Stomach (tissue), 9 donors: ENCODE data around the gene PTPRD. TPM values are rescaled to one million over a fixed set of nuclear protein-coding genes. Genes with fewer than 3 reads are reported as not detected.

ENCODE experiments used
- DNase-seq, 2 donors: peaks; one replicate each; pipeline versions ENCODE4 v3.0.0 to v3.0.0-alpha.2; 2013 to 2019
- H3K27ac ChIP-seq, 5 donors: fragments of 200-600 bp in 4 of 5; sonication (generic) in 4 of 5; one replicate each; pipeline ENCODE4 v1.5.1; 2013 to 2019; ENCODE audit warnings: mild to moderate bottlenecking in 1 of 5, moderate library complexity in 1 of 5
- H3K27me3 ChIP-seq, 3 donors: fragments of 200-600 bp; sonication (generic); one replicate each; pipeline ENCODE4 v1.5.1; 2017 to 2019; ENCODE audit warnings: mixed run types in 1 of 3
- H3K36me3 ChIP-seq, 4 donors: fragments of 200-600 bp; sonication (generic); 1 replicate in 3 of 4; 2 replicates in 1 of 4; pipeline ENCODE4 v1.5.1; 2016 to 2019
- H3K4me1 ChIP-seq, 4 donors: fragments of 200-600 bp; sonication (generic); one replicate each; pipeline ENCODE4 v1.5.1; 2016 to 2019
- H3K4me3 ChIP-seq, 4 donors: fragments of 200-600 bp; sonication (generic) in 3 of 4; one replicate each; pipeline ENCODE4 v1.5.1; 2016 to 2019; ENCODE audit warnings: mild to moderate bottlenecking in 1 of 4
- H3K9me3 ChIP-seq, 4 donors: fragments of 200-600 bp; sonication (generic); one replicate each; pipeline ENCODE4 v1.5.1; 2016 to 2019
- EP300 ChIP-seq: sonication (generic); formaldehyde crosslinking; IDR thresholded peaks from one replicate; pipeline ENCODE4 v1.6.1; 2017; ENCODE audit warnings: antibody characterized with exemption
- POLR2A ChIP-seq, 4 donors: fragments of 450-650 bp; IDR thresholded peaks; one replicate each; pipeline ENCODE4 v1.6.1; 2016; ENCODE audit warnings: antibody characterized with exemption in 4 of 4, control low read depth in 2 of 4, mild to moderate bottlenecking in 1 of 4, moderate library complexity in 1 of 4
- POLR2AphosphoS5 ChIP-seq, 3 donors: sonication (generic); formaldehyde crosslinking; IDR thresholded peaks; one replicate each; pipeline ENCODE4 v1.6.1; 2016; ENCODE audit warnings: antibody characterized with exemption in 3 of 3
- WGBS, 5 donors: extraction: QIAGEN DNeasy Blood & Tissue Kit in 3 of 5; methylation state at CpG; one replicate each; pipeline versions ENCODE4 v1.1.5 to v1.1.7; 2013 to 2018; 5-methylcytosine and 5-hydroxymethylcytosine counted together
- intact Hi-C: fragments of 100-400 bp; cut with DNase I; formaldehyde crosslinking; loops from one replicate; pipeline ENCODE4 v1.15.1; 2023; ENCODE audit warnings: low total_unique reads
- polyA plus RNA-seq, 3 donors: library from polyadenylated mRNA; stranded (reverse); fragments of 200-250 nt; gene quantifications; one replicate each; pipeline ENCODE4 v1.2.3, GENCODE V29; 2013
- total RNA-seq, 5 donors: library from RNA; depleted of rRNA; stranded (reverse); fragments of >200 nt; gene quantifications; one replicate each; pipeline versions ENCODE4 v1.1.0 to v1.2.3, GENCODE V29; 2014 to 2016
- TF ChIP-seq, protein P1 (sequence below), 7 experiments: fragments of 450-650 bp in 4 of 7; fragments of 200-600 bp in 3 of 7; sonication (generic) in 3 of 7; IDR thresholded peaks; one replicate each; pipeline ENCODE4 v1.5.1; 2016 to 2019; ENCODE audit warnings: antibody characterized with exemption in 7 of 7, control low read depth in 2 of 7, mild to moderate bottlenecking in 1 of 7
- donor health status: healthy with polysubstance abuse.
- donor health status: Bipolar disorder and iron deficiency.
- donor health status: healthy.

The PTPRD gene
- total and polyA plus RNA-seq, 8 donors: 0.12 to 53.1 (median 1.2) TPM

DNA sequence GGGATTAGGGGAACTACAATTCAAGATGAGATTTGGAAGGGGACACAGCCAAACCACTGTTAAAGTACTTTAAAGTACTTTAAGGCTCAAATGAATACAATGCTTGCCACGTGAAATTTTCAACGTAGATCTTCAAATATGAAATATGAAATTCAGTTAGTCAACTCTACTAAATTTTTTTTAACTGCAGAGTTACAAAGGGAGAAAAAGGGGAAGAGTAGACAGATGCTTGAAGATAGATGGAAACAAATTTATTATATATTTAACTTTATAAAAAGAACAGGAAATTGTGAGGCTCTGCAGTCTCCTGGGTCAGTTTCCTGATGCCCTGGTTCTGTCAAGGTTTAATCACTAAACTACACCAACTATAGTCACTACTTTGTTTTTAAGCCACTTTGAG, 2027.8 kb downstream of the PTPRD start:
- WGBS, 5 donors: 71 to 82% (median 76%) methylated on average over 2 of the region's 2 CpGs
- H3K27ac ChIP-seq: no peak overlapping the region
- TF ChIP-seq, protein P1, sequence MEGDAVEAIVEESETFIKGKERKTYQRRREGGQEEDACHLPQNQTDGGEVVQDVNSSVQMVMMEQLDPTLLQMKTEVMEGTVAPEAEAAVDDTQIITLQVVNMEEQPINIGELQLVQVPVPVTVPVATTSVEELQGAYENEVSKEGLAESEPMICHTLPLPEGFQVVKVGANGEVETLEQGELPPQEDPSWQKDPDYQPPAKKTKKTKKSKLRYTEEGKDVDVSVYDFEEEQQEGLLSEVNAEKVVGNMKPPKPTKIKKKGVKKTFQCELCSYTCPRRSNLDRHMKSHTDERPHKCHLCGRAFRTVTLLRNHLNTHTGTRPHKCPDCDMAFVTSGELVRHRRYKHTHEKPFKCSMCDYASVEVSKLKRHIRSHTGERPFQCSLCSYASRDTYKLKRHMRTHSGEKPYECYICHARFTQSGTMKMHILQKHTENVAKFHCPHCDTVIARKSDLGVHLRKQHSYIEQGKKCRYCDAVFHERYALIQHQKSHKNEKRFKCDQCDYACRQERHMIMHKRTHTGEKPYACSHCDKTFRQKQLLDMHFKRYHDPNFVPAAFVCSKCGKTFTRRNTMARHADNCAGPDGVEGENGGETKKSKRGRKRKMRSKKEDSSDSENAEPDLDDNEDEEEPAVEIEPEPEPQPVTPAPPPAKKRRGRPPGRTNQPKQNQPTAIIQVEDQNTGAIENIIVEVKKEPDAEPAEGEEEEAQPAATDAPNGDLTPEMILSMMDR (IDR thresholded peaks at IDR 0.05): no peak
- TF ChIP-seq POLR2A (IDR thresholded peaks at IDR 0.05) (no peak), EP300 (no peak), POLR2AphosphoS5 (IDR thresholded peaks at IDR 0.05) (no peak)
- no peaks in the 10 kb centered on the region for H3K27me3 ChIP-seq
- intact Hi-C loops: no loop called here
- H3K4me1 ChIP-seq: no peaks in the 10 kb centered on the region
- no peaks in the 10 kb centered on the region for H3K9me3 ChIP-seq
- no peak for DNase-seq
- no peak overlapping the region for H3K4me3 ChIP-seq
- no peaks in the 10 kb centered on the region for H3K36me3 ChIP-seq

DNA sequence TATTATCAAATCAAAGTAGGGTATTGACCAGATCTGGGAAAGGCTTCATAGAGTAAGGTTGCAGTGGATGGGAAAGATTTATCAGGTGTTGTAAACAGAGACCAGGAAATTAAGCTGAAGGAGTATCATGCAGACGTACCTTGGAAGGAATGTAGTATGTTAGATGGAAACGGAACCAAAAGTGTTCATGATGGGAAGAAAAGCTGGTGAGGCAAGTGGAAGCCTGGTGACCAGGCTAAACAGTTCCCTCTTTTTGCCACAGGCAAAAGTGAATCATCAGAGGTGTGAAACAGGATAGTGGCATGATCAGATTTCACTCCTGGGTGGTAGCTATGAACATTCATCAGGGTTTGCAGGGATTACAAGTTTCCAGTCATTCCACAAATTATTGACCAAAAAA, 2033.1 kb downstream of the PTPRD start:
- Histone ChIP-seq H3K27ac (no peak overlapping the region), H3K36me3 (no peaks in the 10 kb centered on the region), H3K27me3 (no peaks in the 10 kb centered on the region), H3K4me1 (no peaks in the 10 kb centered on the region), H3K9me3 (no peaks in the 10 kb centered on the region), H3K4me3 (no peak overlapping the region)
- intact Hi-C loops: no loop called here
- TF ChIP-seq, protein P1 (IDR thresholded peaks at IDR 0.05): no peak
- TF ChIP-seq POLR2AphosphoS5 (IDR thresholded peaks at IDR 0.05): no peak
- TF ChIP-seq EP300: no peak
- TF ChIP-seq POLR2A (IDR thresholded peaks at IDR 0.05): no peak
- WGBS, 5 donors: 58 to 85% (median 80%) methylated on average over 2 of the region's 2 CpGs
- DNase-seq: no peak

DNA sequence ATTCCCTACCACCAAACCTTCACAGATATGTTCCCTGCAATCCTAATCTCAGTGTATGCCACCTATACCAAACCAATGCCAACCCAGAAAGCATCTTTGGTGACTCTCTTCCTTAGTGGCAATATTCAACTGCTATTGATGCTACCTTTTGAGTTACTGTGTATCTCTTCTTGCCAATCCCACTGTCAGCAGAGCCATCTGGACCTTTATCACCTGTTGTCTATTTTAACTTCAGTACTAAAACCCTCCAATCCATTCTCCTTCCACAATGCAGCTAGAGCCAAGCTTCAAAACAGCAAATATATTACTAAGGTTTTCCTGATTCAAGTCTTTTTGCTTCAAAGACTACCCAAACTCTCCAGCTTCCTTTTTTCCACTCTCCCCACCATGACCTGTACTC, 2036.1 kb downstream of the PTPRD start:
- no peaks in the 10 kb centered on the region for H3K27me3 ChIP-seq
- TF ChIP-seq EP300: no peak
- no peak for TF ChIP-seq POLR2AphosphoS5 (IDR thresholded peaks at IDR 0.05)
- TF ChIP-seq POLR2A (IDR thresholded peaks at IDR 0.05): no peak
- TF ChIP-seq, protein P1 (IDR thresholded peaks at IDR 0.05): no peak
- no peak overlapping the region for H3K27ac ChIP-seq
- intact Hi-C loops: no loop called here
- no peaks in the 10 kb centered on the region for H3K36me3 ChIP-seq
- DNase-seq: no peak
- no peaks in the 10 kb centered on the region for H3K9me3 ChIP-seq
- H3K4me3 ChIP-seq: no peak overlapping the region
- H3K4me1 ChIP-seq: no peaks in the 10 kb centered on the region

DNA sequence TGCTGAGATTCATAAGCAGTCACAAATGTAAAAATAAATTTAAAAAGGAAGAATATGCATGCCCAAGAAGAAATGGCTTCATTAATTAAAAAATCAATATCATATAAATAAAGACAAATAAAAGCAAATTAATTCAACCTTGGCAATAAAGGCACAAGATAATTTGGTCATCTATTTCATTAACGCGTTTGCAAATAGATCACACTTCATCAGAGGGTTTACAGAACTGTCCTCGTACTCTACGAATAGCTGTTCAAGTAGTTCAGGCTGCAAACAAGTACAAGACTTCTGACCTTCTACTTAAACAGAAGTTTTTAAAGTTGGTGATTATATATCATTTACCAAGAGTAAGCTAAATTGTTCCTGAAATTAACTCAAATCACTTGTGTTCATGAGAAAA, 2038.0 kb downstream of the PTPRD start:
- no peak for TF ChIP-seq EP300
- no peak for TF ChIP-seq POLR2A (IDR thresholded peaks at IDR 0.05)
- TF ChIP-seq POLR2AphosphoS5 (IDR thresholded peaks at IDR 0.05): no peak
- TF ChIP-seq, protein P1 (IDR thresholded peaks at IDR 0.05): no peak
- no peaks in the 10 kb centered on the region for H3K27me3 ChIP-seq
- no peaks in the 10 kb centered on the region for H3K9me3 ChIP-seq
- no peaks in the 10 kb centered on the region for H3K36me3 ChIP-seq
- H3K4me1 ChIP-seq: no peaks in the 10 kb centered on the region
- no peak overlapping the region for H3K27ac ChIP-seq
- WGBS, 5 donors: 90 to 99% (median 96%) methylated on average over 4 of the region's 4 CpGs
- intact Hi-C loops: no loop called here
- H3K4me3 ChIP-seq: no peak overlapping the region
- no peak for DNase-seq

DNA sequence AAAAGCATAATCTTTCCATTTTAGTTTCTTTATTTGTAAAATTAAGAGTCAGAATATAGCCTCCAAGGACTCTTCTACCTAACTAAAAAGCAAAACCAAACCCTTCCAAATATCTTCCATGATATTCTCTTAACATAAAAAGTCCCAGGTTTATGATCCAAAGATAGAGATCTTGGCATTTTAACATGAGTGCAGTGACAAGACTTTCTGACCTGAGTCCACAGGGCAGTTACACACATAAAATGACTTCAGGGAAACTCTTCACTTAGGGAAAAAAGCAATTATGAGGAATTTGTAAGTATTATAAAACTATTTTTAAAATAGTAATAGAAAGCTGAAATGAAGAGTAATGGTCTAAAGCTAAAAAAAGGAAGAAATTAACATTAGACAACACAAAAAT, 2040.6 kb downstream of the PTPRD start:
- Histone ChIP-seq H3K27me3 (no peaks in the 10 kb centered on the region), H3K4me3 (no peak overlapping the region), H3K9me3 (no peaks in the 10 kb centered on the region), H3K27ac (no peak overlapping the region), H3K4me1 (no peaks in the 10 kb centered on the region), H3K36me3 (no peaks in the 10 kb centered on the region)
- TF ChIP-seq POLR2A (IDR thresholded peaks at IDR 0.05) (no peak), EP300 (no peak), POLR2AphosphoS5 (IDR thresholded peaks at IDR 0.05) (no peak)
- TF ChIP-seq, protein P1 (IDR thresholded peaks at IDR 0.05): no peak
- no peak for DNase-seq
- intact Hi-C loops: no loop called here
